HCT116 (cell line): ENCODE measurements around the gene SCN4A. TPM values are rescaled to one million over a fixed set of nuclear protein-coding genes. Genes with fewer than 3 reads are reported as not detected.

Experiments used
- ATAC-seq: fragments of 200-7000 bp; cut with Tn5 transposase; 2 replicates; pipeline ENCODE4 v1.9.1; 2020; ENCODE audit warnings: mild to moderate bottlenecking, moderate library complexity
- BruUV-seq: library from RNA; stranded (reverse); fragments of 400-500 nt; replicated peaks from 2 replicates; lab custom pipeline; 2021; lab: Mats Ljungman, UMichigan
- CTCF ChIA-PET: fragments of 300-600 bp; sonication (Branson Sonifier 250); formaldehyde crosslinking; loops from one replicate; lab custom pipeline; 2021; ENCODE audit warnings: antibody characterized with exemption; lab: Charles Lee
- POLR2A ChIA-PET: fragments of 300-600, 350-600 bp; sonication (Branson Sonifier 250); formaldehyde crosslinking; loops from one replicate; lab custom pipeline; 2021; ENCODE audit warnings: antibody characterized with exemption; lab: Charles Lee
- RAD21 ChIA-PET, 2 experiments: fragments of 300-600 bp; sonication (Branson Sonifier 250); formaldehyde crosslinking; loops; one replicate each; lab custom pipeline; 2023; ENCODE audit warnings: low total read pairs in 2 of 2; ENCODE audit not compliant: uncharacterized antibody in 2 of 2, unreplicated experiment in 2 of 2, low non-redundant PET in 1 of 2; lab: Charles Lee
- DNase-seq: peaks from one replicate; pipeline ENCODE4 v3.0.0-alpha.2; 2010; ENCODE audit warnings: low read depth, low spot score
- H2AFZ ChIP-seq: fragments of 200-600 bp; shearing (Covaris generic), sonication (generic); 2 replicates; pipeline ENCODE4 v1.6.1; 2017; ENCODE audit warnings: low read depth, mixed run types, mixed read lengths, antibody characterized with exemption, low read length; ENCODE audit not compliant: poor library complexity, severe bottlenecking
- H3K27ac ChIP-seq: 2 replicates; pipeline ENCODE4 v1.5.1; 2012; ENCODE audit warnings: low read depth, low read length
- H3K27me3 ChIP-seq: fragments of 200-600 bp; sonication (generic); 2 replicates; pipeline ENCODE4 v1.6.1; 2016; ENCODE audit warnings: mixed run types, low read length, mixed read lengths; ENCODE audit not compliant: insufficient read depth
- H3K36me3 ChIP-seq, 2 experiments: fragments of 200-500 bp in 1 of 2; fragments of 200-600 bp in 1 of 2; sonication (Bioruptor generic) in 1 of 2; sonication (generic) in 1 of 2; 2 replicates each; pipeline versions ENCODE4 v1.5.1 to v1.6.1; 2014 to 2016; ENCODE audit warnings: low read length in 2 of 2, inconsistent platforms in 1 of 2, mixed read lengths in 1 of 2, mixed run types in 1 of 2; ENCODE audit not compliant: insufficient read depth in 2 of 2, control insufficient read depth in 1 of 2
- H3K4me1 ChIP-seq, 2 experiments: fragments of 200-600 bp in 1 of 2; sonication (generic) in 1 of 2; 2 replicates each; pipeline versions ENCODE4 v1.5.1 to v1.6.1; 2012 to 2017; ENCODE audit warnings: low read length in 2 of 2, inconsistent platforms in 1 of 2, mild to moderate bottlenecking in 1 of 2, mixed read lengths in 1 of 2, mixed run types in 1 of 2, moderate library complexity in 1 of 2; ENCODE audit not compliant: insufficient read depth in 2 of 2, control insufficient read depth in 1 of 2
- H3K4me2 ChIP-seq: fragments of 200-600 bp; sonication (generic); 2 replicates; pipeline ENCODE4 v1.6.1; 2017; ENCODE audit warnings: mixed run types, low read length, mixed read lengths
- H3K4me3 ChIP-seq, 2 experiments: fragments of 200-600 bp in 1 of 2; sonication (generic) in 1 of 2; replicated peaks in 1 of 2; 2 replicates each; pipeline ENCODE4 v1.5.1; 2011 to 2016; ENCODE audit warnings: low read length in 2 of 2, control low read depth in 1 of 2, low read depth in 1 of 2, mild to moderate bottlenecking in 1 of 2, mixed read lengths in 1 of 2, mixed run types in 1 of 2
- H3K79me2 ChIP-seq: fragments of 200-600 bp; sonication (generic); 2 replicates; pipeline ENCODE4 v1.6.1; 2017; ENCODE audit warnings: mild to moderate bottlenecking, mixed run types, low read length, moderate library complexity, mixed read lengths; ENCODE audit not compliant: insufficient read depth
- H3K9ac ChIP-seq: fragments of 200-600 bp; sonication (generic); 2 replicates; pipeline ENCODE4 v1.6.1; 2016; ENCODE audit warnings: low read length, mixed read lengths
- H3K9me2 ChIP-seq: fragments of 200-600 bp; sonication (generic), shearing (Covaris generic); 2 replicates; pipeline ENCODE4 v1.6.1; 2017; ENCODE audit warnings: mixed run types, mild to moderate bottlenecking, moderate library complexity; ENCODE audit not compliant: insufficient read depth
- H3K9me3 ChIP-seq, 2 experiments: fragments of 200-500 bp in 1 of 2; fragments of 200-600 bp in 1 of 2; sonication (Bioruptor generic) in 1 of 2; sonication (generic) in 1 of 2; 2 replicates each; pipeline ENCODE4 v1.6.1; 2014 to 2017; ENCODE audit warnings: low read length in 2 of 2, mixed read lengths in 2 of 2, inconsistent platforms in 1 of 2, low read depth in 1 of 2, mild to moderate bottlenecking in 1 of 2, mixed run types in 1 of 2, moderate library complexity in 1 of 2; ENCODE audit not compliant: control insufficient read depth in 1 of 2, insufficient read depth in 1 of 2
- H4K20me1 ChIP-seq: fragments of 200-600 bp; sonication (generic), shearing (Covaris generic); 2 replicates; pipeline ENCODE4 v1.6.1; 2017; ENCODE audit warnings: mixed run types, mild to moderate bottlenecking, moderate library complexity; ENCODE audit not compliant: insufficient read depth
- CBX3 ChIP-seq: IDR thresholded peaks from 2 replicates; pipeline ENCODE4 v1.6.1; 2012; ENCODE audit warnings: low read depth
- EGR1 ChIP-seq: IDR thresholded peaks from 2 replicates; pipeline ENCODE4 v1.6.1; 2012; ENCODE audit warnings: low read depth
- ELF1 ChIP-seq: IDR thresholded peaks from 2 replicates; pipeline ENCODE4 v1.6.1; 2012; ENCODE audit warnings: low read depth, borderline replicate concordance
- EZH2 ChIP-seq: fragments of 200-600 bp; sonication (generic); IDR thresholded peaks from 2 replicates; pipeline ENCODE4 v1.6.1; 2017; ENCODE audit warnings: antibody characterized with exemption, mixed run types
- EZH2phosphoT487 ChIP-seq: fragments of 200-600 bp; IDR thresholded peaks from 2 replicates; pipeline ENCODE4 v1.6.1; 2018; ENCODE audit warnings: antibody characterized with exemption, borderline replicate concordance
- FOSL1 ChIP-seq: IDR thresholded peaks from 2 replicates; pipeline ENCODE4 v1.6.1; 2012; ENCODE audit warnings: low read depth
- JUND ChIP-seq: IDR thresholded peaks from 2 replicates; pipeline ENCODE4 v1.6.1; 2012
- RAD21 ChIP-seq: IDR thresholded peaks from 2 replicates; pipeline ENCODE4 v1.6.1; 2012; ENCODE audit warnings: low read depth, mild to moderate bottlenecking
- REST ChIP-seq: IDR thresholded peaks from 2 replicates; pipeline ENCODE4 v1.6.1; 2012; ENCODE audit warnings: low read depth
- SIN3A ChIP-seq: IDR thresholded peaks from 2 replicates; pipeline ENCODE4 v1.6.1; 2012; ENCODE audit warnings: low read depth
- SP1 ChIP-seq: IDR thresholded peaks from 2 replicates; pipeline ENCODE4 v1.6.1; 2012; ENCODE audit warnings: low read depth
- YY1 ChIP-seq: IDR thresholded peaks from 2 replicates; pipeline ENCODE4 v1.6.1; 2011; ENCODE audit warnings: low read length, low read depth, moderate library complexity, mild to moderate bottlenecking; ENCODE audit not compliant: insufficient replicate concordance; ENCODE audit errors: extremely low read depth
- ZFX ChIP-seq: fragments of 450-650 bp; IDR thresholded peaks from 2 replicates; pipeline ENCODE4 v1.6.1; 2017
- ZNF274 ChIP-seq: fragments of 200-500 bp; sonication (Bioruptor generic); IDR thresholded peaks from 2 replicates; pipeline ENCODE4 v1.6.1; 2014; ENCODE audit warnings: mild to moderate bottlenecking, low read depth, low read length, inconsistent platforms
- intact Hi-C: fragments of 100-400 bp; cut with micrococcal nuclease; formaldehyde crosslinking; loops from 2 replicates; pipeline ENCODE4 v1.10.0; 2022
- total RNA-seq: library from RNA; stranded (reverse); gene quantifications from one replicate; pipeline ENCODE4 v1.2.1, GENCODE V29; 2021; ENCODE audit not compliant: unreplicated experiment
- TF ChIP-seq, protein P1 (sequence below): IDR thresholded peaks from 2 replicates; pipeline ENCODE4 v1.6.1; 2011; ENCODE audit warnings: mild to moderate bottlenecking, low read length, moderate library complexity; ENCODE audit not compliant: insufficient replicate concordance; ENCODE audit errors: extremely low read depth
- TF ChIP-seq, protein P2 (sequence below): IDR thresholded peaks from 2 replicates; pipeline ENCODE4 v1.6.1; 2012

Gene SCN4A
- total RNA-seq, 1 experiment from 2014 or later = 2.7 TPM

DNA sequence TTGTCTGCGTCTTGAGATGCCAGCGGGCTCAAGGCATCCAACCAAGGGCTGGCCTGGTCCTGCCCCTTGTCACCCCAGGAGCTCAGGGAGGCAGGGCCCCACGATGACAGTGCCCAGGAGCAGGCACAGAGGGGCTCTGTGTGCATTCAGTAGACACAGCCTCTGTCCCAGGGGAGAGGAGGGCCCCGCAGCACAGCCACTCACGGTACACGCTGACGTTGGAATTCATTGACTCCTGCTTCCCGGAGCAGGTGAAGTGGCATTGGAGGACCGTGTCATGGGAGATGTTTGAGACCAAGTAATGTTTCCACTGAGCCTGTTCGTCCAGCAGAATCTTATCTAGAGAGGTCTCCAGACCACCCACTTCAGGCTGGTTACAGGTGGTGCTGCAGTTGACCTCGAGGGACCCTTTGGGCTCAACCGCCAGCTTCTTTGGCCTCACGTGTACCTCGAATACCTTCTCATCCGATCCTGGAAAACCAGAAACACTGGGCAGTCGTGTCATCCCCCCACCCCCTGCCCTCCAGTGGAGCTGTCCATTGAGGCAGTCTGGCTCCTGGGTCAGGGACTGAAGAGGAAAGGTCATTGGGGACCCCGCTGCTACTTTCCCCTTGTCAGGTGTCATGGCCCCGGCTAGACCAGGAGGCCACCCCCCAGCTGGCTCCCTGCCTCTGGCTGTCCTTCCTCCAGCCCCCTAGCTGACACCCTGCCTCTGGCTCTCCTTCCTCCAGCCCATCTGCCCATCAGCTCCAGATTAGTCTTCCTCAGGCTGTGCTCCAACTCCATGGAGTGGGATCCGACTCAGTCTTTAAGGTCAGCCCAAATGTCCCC, 32.4 kb upstream of the SCN4A start:
- intact Hi-C loops = no loop called here
- Histone ChIP-seq H4K20me1 (no peaks in the 10 kb centered on the region), H3K27ac (no peak overlapping the region), H3K4me2 (peak overlapping the region; percentile 71), H3K9ac (peak overlapping the region; percentile 22; the same call in 1 of the 2 replicates), H3K79me2 (no peaks in the 10 kb centered on the region), H3K27me3 (no peaks in the 10 kb centered on the region), H3K36me3 (no peaks in the 10 kb centered on the region), H3K9me2 (no peaks in the 10 kb centered on the region), H2AFZ (peak overlapping the region; percentile 64), H3K4me1 (peaks cover 14 to 41% of the 10 kb centered on the region in 2 experiments), H3K9me3 (no peaks in the 10 kb centered on the region), H3K4me3 (peak overlapping the region in 1 of 2 experiments; percentile 22; a peak in 2 of 4 replicates)
- ATAC-seq (peak; percentile 44; the same call in 1 of the 2 replicates), DNase-seq (no peak)
- TF ChIP-seq JUND = no peak
- no peak for TF ChIP-seq RAD21
- no peak for TF ChIP-seq EZH2phosphoT487
- no peak for TF ChIP-seq SP1
- no peak for TF ChIP-seq FOSL1
- TF ChIP-seq REST = no peak
- TF ChIP-seq SIN3A = no peak
- TF ChIP-seq CBX3 = no peak
- no peak for TF ChIP-seq ZNF274
- TF ChIP-seq, protein P1, sequence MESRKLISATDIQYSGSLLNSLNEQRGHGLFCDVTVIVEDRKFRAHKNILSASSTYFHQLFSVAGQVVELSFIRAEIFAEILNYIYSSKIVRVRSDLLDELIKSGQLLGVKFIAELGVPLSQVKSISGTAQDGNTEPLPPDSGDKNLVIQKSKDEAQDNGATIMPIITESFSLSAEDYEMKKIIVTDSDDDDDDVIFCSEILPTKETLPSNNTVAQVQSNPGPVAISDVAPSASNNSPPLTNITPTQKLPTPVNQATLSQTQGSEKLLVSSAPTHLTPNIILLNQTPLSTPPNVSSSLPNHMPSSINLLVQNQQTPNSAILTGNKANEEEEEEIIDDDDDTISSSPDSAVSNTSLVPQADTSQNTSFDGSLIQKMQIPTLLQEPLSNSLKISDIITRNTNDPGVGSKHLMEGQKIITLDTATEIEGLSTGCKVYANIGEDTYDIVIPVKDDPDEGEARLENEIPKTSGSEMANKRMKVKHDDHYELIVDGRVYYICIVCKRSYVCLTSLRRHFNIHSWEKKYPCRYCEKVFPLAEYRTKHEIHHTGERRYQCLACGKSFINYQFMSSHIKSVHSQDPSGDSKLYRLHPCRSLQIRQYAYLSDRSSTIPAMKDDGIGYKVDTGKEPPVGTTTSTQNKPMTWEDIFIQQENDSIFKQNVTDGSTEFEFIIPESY = no peak
- TF ChIP-seq, protein P2, sequence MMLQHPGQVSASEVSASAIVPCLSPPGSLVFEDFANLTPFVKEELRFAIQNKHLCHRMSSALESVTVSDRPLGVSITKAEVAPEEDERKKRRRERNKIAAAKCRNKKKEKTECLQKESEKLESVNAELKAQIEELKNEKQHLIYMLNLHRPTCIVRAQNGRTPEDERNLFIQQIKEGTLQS = no peak
- TF ChIP-seq YY1 = no peak
- TF ChIP-seq EZH2 = no peak
- TF ChIP-seq ELF1 = no peak
- TF ChIP-seq ZFX = no peak
- no peak for TF ChIP-seq EGR1
- ChIA-PET RAD21 (no interaction called here), POLR2A (no interaction called here), CTCF (interaction anchor here (1.1 to 3.1 kb wide), 5 partner anchors 12 to 59 kb away, joined by 3 to 18 read pairs (median 6); no protein-coding TSS in a partner anchor)
- BruUV-seq = no TSS peak
